Activated CD8-positive, alpha-beta T cell treated with anti-CD3 and anti-CD28 coated beads for 36 hours (primary cell): ENCODE measurements around the gene CHMP2B. TPM values are rescaled to one million over a fixed set of nuclear protein-coding genes. Genes with fewer than 3 reads are reported as not detected.
A peak's percentile ranks its signal among the peaks of the same experiment; 100 is the strongest.

Experiments used
- ATAC-seq: fragments of 200-7000 bp; cut with Tn5 transposase; one replicate; pipeline ENCODE4 v1.10.0; 2021; ENCODE audit warnings: mild to moderate bottlenecking, moderate library complexity
- CTCF ChIA-PET: fragments of 350-600 bp; sonication (Branson Sonifier 250); formaldehyde crosslinking; loops from one replicate; lab custom pipeline; 2021; ENCODE audit warnings: antibody characterized with exemption; lab: Charles Lee
- POLR2A ChIA-PET: fragments of 350-600 bp; sonication (Branson Sonifier 250); formaldehyde crosslinking; loops from one replicate; lab custom pipeline; 2021; ENCODE audit warnings: antibody characterized with exemption; lab: Charles Lee
- DNase-seq: peaks from one replicate; pipeline ENCODE4 v3.0.0-alpha.2; 2020
- H3K27ac Mint-ChIP-seq: one replicate; pipeline ENCODE4 v1.8.0; 2021; ENCODE audit warnings: mild to moderate bottlenecking, mixed read lengths
- H3K27me3 Mint-ChIP-seq: one replicate; pipeline ENCODE4 v1.8.0; 2021; ENCODE audit warnings: mixed read lengths
- H3K36me3 Mint-ChIP-seq: one replicate; pipeline ENCODE4 v1.8.0; 2021; ENCODE audit warnings: low read depth, mixed read lengths
- H3K4me1 Mint-ChIP-seq: one replicate; pipeline ENCODE4 v1.8.0; 2021; ENCODE audit warnings: low read depth, mixed read lengths
- H3K4me3 Mint-ChIP-seq: one replicate; pipeline ENCODE4 v1.8.0; 2021; ENCODE audit warnings: mild to moderate bottlenecking, moderate library complexity, mixed read lengths
- H3K9me3 Mint-ChIP-seq: one replicate; pipeline ENCODE4 v1.8.0; 2021; ENCODE audit warnings: mixed read lengths
- intact Hi-C: fragments of 100-400 bp; cut with micrococcal nuclease; formaldehyde crosslinking; loops from one replicate; pipeline ENCODE4 v1.10.0; 2022
- total RNA-seq, 2 experiments: library from RNA; stranded (reverse); gene quantifications; one replicate each; pipeline ENCODE4 v1.2.3, GENCODE V29; 2021
- TF ChIP-seq, protein P1 (sequence below): fragments of 200-600 bp; IDR thresholded peaks from one replicate; pipeline ENCODE4 v1.8.0; 2022; ENCODE audit warnings: antibody characterized with exemption, mild to moderate bottlenecking

CHMP2B gene
- total RNA-seq, 2 experiments from 2014 or later: 22.7 to 26.2 TPM

DNA sequence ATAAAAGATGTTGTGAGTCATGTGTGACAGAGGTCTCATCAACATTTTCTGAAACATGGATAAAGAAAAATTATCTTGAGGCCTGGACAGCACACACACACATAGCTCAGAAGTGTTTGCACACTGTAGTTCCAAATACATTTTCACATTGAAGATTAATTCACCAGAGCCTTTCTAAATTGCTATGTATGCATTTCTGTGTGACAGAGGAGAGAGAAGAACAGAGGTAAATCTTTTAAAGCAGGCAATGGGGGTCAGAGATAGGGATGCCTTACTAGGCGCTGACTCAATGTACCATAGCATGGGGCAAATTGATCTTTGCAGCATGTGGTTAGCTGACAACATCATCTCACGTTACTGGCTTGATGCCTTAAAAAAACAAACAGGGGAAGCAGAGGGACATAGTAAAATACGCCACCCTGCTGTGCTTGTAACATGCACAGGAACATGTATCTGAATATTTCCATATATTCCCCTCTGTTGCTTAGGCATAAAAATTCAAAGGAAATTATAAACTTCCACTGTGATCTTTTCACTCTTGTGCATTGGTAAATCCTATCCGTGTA lies 41.6 kb downstream of the CHMP2B start:
- TF ChIP-seq, protein P1, sequence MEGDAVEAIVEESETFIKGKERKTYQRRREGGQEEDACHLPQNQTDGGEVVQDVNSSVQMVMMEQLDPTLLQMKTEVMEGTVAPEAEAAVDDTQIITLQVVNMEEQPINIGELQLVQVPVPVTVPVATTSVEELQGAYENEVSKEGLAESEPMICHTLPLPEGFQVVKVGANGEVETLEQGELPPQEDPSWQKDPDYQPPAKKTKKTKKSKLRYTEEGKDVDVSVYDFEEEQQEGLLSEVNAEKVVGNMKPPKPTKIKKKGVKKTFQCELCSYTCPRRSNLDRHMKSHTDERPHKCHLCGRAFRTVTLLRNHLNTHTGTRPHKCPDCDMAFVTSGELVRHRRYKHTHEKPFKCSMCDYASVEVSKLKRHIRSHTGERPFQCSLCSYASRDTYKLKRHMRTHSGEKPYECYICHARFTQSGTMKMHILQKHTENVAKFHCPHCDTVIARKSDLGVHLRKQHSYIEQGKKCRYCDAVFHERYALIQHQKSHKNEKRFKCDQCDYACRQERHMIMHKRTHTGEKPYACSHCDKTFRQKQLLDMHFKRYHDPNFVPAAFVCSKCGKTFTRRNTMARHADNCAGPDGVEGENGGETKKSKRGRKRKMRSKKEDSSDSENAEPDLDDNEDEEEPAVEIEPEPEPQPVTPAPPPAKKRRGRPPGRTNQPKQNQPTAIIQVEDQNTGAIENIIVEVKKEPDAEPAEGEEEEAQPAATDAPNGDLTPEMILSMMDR: no peak
- no peak overlapping the region for H3K4me3 Mint-ChIP-seq
- H3K27ac Mint-ChIP-seq: peak overlapping the region; percentile 34
- ChIA-PET POLR2A (no interaction called here), CTCF (interaction anchor here (5.0 kb wide), 1 partner anchor 8 kb away, joined by 30 read pairs; no protein-coding TSS in a partner anchor)
- H3K36me3 Mint-ChIP-seq: no peaks in the 10 kb centered on the region
- H3K4me1 Mint-ChIP-seq: peaks cover 29% of the 10 kb centered on the region
- intact Hi-C loops: loop anchor here (10.0 kb wide), 1 partner anchor 46 kb away; no protein-coding TSS in a partner anchor
- no peak for ATAC-seq
- H3K9me3 Mint-ChIP-seq: no peaks in the 10 kb centered on the region
- DNase-seq: no peak
- peaks cover 3% of the 10 kb centered on the region for H3K27me3 Mint-ChIP-seq

DNA sequence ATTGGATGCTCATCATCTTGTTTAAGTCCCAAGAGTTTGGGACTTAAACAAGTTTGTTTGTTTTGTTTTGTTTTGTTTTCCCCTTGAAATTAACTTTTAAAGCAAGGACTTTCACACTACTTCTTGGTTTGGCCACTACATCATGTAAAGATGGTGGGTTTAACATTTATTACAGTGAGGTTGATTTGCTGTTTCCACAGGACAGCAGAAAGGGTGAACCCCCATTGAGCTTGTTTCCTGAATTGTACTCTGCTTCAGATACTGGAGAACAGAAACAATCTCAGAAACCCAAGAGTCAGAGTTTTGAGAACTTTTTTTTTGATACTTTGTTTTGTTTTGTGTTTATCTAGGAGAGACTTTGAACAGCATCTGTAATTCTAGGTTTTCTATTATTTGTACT lies 42.6 kb downstream of the CHMP2B start:
- no peak overlapping the region for H3K27ac Mint-ChIP-seq
- TF ChIP-seq, protein P1: no peak
- CTCF ChIA-PET: interaction anchor here (5.0 kb wide), 1 partner anchor 9 kb away, joined by 30 read pairs; no protein-coding TSS in a partner anchor
- no peak overlapping the region for H3K4me3 Mint-ChIP-seq
- POLR2A ChIA-PET: no interaction called here
- peaks cover 29% of the 10 kb centered on the region for H3K4me1 Mint-ChIP-seq
- ATAC-seq: no peak
- no peaks in the 10 kb centered on the region for H3K9me3 Mint-ChIP-seq
- intact Hi-C loops: loop anchor here (10.0 kb wide), 1 partner anchor 45 kb away; no protein-coding TSS in a partner anchor
- DNase-seq: no peak
- no peaks in the 10 kb centered on the region for H3K36me3 Mint-ChIP-seq
- H3K27me3 Mint-ChIP-seq: peaks cover 3% of the 10 kb centered on the region

DNA sequence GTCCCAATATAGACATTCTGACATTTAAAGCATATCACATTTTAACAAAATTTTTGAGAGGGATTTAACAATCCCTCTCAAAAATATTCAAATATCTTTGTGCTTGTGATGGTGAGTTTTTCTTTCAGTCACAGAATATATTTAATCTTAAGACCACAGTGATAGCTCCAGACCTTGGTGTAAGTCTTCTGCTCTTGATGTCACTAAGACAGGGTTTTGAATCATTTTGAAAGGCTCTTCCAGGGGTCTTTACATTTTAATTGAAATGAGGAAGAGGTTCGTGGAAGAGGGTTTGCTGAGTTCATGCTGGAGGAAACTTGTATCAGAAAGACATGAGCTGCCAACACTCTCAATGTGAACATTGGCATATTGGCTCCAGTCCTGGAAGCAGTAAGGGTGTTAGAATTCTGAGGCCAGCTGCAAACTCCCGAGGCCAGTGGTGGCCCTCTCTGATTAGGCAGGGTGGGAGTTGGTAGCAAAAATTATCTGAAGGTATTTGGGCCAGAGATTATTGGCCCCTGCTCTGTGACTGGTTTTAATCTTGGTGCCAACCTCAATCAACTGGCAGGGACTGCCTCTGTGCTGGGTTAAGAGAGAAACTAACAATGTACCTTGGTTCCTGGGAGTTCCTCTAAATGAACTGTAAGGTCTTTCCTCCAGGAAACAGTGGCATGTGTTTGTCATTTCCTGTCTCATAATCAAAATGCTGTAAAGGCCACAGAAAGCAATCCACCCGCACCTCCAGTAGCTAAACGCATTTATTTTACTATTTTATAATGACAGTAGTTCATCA lies 44.0 kb downstream of the CHMP2B start:
- ChIA-PET POLR2A (interaction anchor here (1.2 kb wide), 1 partner anchor 18 kb away, joined by 3 read pairs; no protein-coding TSS in a partner anchor), CTCF (interaction anchor here (1.1 to 5.0 kb wide), 3 partner anchors 11 to 79 kb away, joined by 3 to 30 read pairs (median 4); no protein-coding TSS in a partner anchor)
- H3K27me3 Mint-ChIP-seq: peaks cover 3% of the 10 kb centered on the region
- H3K9me3 Mint-ChIP-seq: no peaks in the 10 kb centered on the region
- peaks cover 29% of the 10 kb centered on the region for H3K4me1 Mint-ChIP-seq
- intact Hi-C loops: no loop called here
- no peak overlapping the region for H3K4me3 Mint-ChIP-seq
- H3K36me3 Mint-ChIP-seq: no peaks in the 10 kb centered on the region
- ATAC-seq (peak; percentile 82), DNase-seq (peak; percentile 9)
- peak overlapping the region; percentile 3 for H3K27ac Mint-ChIP-seq
- TF ChIP-seq, protein P1: no peak

DNA sequence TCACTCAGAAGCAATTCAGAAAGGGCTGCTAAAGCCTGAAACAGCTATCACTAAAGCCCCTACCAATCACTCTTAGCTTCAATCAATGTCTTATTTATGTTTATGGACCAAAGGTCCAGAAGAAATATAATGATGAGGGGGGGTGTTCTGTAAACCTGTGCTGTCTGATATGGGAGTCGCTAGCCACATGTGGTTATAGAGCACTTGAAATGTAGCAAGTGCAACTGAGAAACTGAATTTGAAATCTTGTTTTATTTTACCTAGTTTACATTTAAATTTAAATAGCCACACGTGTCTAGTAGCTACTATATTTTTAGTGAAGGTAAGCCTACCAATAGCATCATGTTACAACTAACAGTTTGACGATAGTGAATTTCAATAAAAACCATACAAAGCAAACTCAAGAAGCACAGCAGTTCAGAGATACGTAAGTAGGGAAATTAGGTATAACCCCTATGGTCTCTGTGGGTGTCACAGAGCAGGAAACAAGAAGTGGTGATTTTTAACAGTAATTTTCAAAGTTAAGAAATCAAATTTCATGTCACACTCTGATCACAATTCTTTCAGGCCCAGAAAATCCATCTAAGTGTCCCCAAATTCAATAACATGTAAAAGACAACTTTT lies 45.7 kb downstream of the CHMP2B start:
- Mint-ChIP-seq H3K4me3 (no peak overlapping the region), H3K9me3 (no peaks in the 10 kb centered on the region), H3K4me1 (peaks cover 29% of the 10 kb centered on the region), H3K27me3 (peaks cover 3% of the 10 kb centered on the region), H3K27ac (no peak overlapping the region), H3K36me3 (no peaks in the 10 kb centered on the region)
- intact Hi-C loops: no loop called here
- ChIA-PET CTCF (interaction anchor here (1.2 to 5.0 kb wide), 2 partner anchors 12 to 78 kb away, joined by 3 to 30 read pairs; no protein-coding TSS in a partner anchor), POLR2A (no interaction called here)
- ATAC-seq: peak; percentile 40
- TF ChIP-seq, protein P1: no peak
- DNase-seq: no peak
